H9 (cell line): ENCODE measurements around the gene DNAJB2. TPM values are rescaled to one million over a fixed set of nuclear protein-coding genes. Genes with fewer than 3 reads are reported as not detected.

ENCODE experiments used
- DNase-seq: peaks from one replicate; pipeline ENCODE4 v3.0.0-alpha.2; 2017
- H2AFZ ChIP-seq: one replicate; pipeline ENCODE4 v1.6.1; 2013; ENCODE audit warnings: mild to moderate bottlenecking, low read length, control low read depth, moderate library complexity
- H2AK5ac ChIP-seq: 2 replicates; pipeline ENCODE4 v1.6.1; 2013; ENCODE audit warnings: low read length, control low read depth, mixed read lengths; ENCODE audit not compliant: insufficient read length
- H2BK120ac ChIP-seq: one replicate; pipeline ENCODE4 v1.6.1; 2013; ENCODE audit warnings: low read depth, mild to moderate bottlenecking, low read length, control low read depth, inconsistent platforms; ENCODE audit not compliant: poor library complexity, severe bottlenecking
- H2BK12ac ChIP-seq: 2 replicates; pipeline ENCODE4 v1.6.1; 2013; ENCODE audit warnings: low read length, control low read depth, mixed read lengths, low read depth; ENCODE audit not compliant: insufficient read length
- H2BK15ac ChIP-seq: 2 replicates; pipeline ENCODE4 v1.6.1; 2013; ENCODE audit warnings: low read depth, low read length, control low read depth
- H2BK20ac ChIP-seq: one replicate; pipeline ENCODE4 v1.6.1; 2013; ENCODE audit warnings: low read depth, mild to moderate bottlenecking, low read length, control low read depth, inconsistent platforms; ENCODE audit not compliant: poor library complexity, severe bottlenecking
- H2BK5ac ChIP-seq: 2 replicates; pipeline ENCODE4 v1.6.1; 2013; ENCODE audit warnings: low read length, control low read depth, mixed read lengths; ENCODE audit not compliant: insufficient read length
- H3K14ac ChIP-seq: 2 replicates; pipeline ENCODE4 v1.6.1; 2013; ENCODE audit warnings: low read length, control low read depth; ENCODE audit not compliant: insufficient read depth
- H3K18ac ChIP-seq: 2 replicates; pipeline ENCODE4 v1.6.1; 2013; ENCODE audit warnings: low read depth, mild to moderate bottlenecking, mixed read lengths, low read length, control low read depth; ENCODE audit not compliant: insufficient read length
- H3K23ac ChIP-seq: 2 replicates; pipeline ENCODE4 v1.6.1; 2013; ENCODE audit warnings: low read length, control low read depth, mixed read lengths, low read depth; ENCODE audit not compliant: insufficient read length
- H3K23me2 ChIP-seq: 2 replicates; pipeline ENCODE4 v1.6.1; 2013; ENCODE audit warnings: low read depth, mild to moderate bottlenecking, mixed read lengths, low read length, control low read depth; ENCODE audit not compliant: insufficient read length, poor library complexity, severe bottlenecking
- H3K27ac ChIP-seq: 2 replicates; pipeline ENCODE4 v1.5.1; 2013; ENCODE audit warnings: low read length, control low read depth, mixed read lengths, low read depth; ENCODE audit not compliant: insufficient read length
- H3K27me3 ChIP-seq: 2 replicates; pipeline ENCODE4 v1.6.1; 2013; ENCODE audit warnings: low read length, control low read depth, inconsistent platforms; ENCODE audit not compliant: insufficient read depth
- H3K4ac ChIP-seq: 2 replicates; pipeline ENCODE4 v1.6.1; 2013; ENCODE audit warnings: low read depth, mild to moderate bottlenecking, control low read depth, inconsistent platforms, low read length, moderate library complexity
- H3K4me1 ChIP-seq: 2 replicates; pipeline ENCODE4 v1.6.1; 2013; ENCODE audit warnings: low read length, control low read depth, inconsistent platforms; ENCODE audit not compliant: insufficient read depth
- H3K4me2 ChIP-seq: 2 replicates; pipeline ENCODE4 v1.6.1; 2013; ENCODE audit warnings: low read length, control low read depth, mixed read lengths; ENCODE audit not compliant: insufficient read length, insufficient read depth
- H3K56ac ChIP-seq: 2 replicates; pipeline ENCODE4 v1.6.1; 2013; ENCODE audit warnings: low read depth, mild to moderate bottlenecking, mixed read lengths, low read length, control low read depth; ENCODE audit not compliant: insufficient read length
- H3K79me1 ChIP-seq: 2 replicates; pipeline ENCODE4 v1.6.1; 2013; ENCODE audit warnings: low read depth, mild to moderate bottlenecking, moderate library complexity, low read length, control low read depth, inconsistent platforms; ENCODE audit not compliant: insufficient read depth, poor library complexity, severe bottlenecking
- H3K79me2 ChIP-seq: 2 replicates; pipeline ENCODE4 v1.6.1; 2013; ENCODE audit warnings: low read length, control low read depth, inconsistent platforms; ENCODE audit not compliant: insufficient read depth
- H3K9ac ChIP-seq: 2 replicates; pipeline ENCODE4 v1.6.1; 2013; ENCODE audit warnings: low read length, control low read depth, mixed read lengths; ENCODE audit not compliant: insufficient read length; ENCODE audit errors: extremely low read depth
- H3K9me3 ChIP-seq: one replicate; pipeline ENCODE4 v1.6.1; 2013; ENCODE audit warnings: low read depth, low read length, inconsistent platforms; ENCODE audit not compliant: control insufficient read depth
- H3T11ph ChIP-seq: one replicate; pipeline ENCODE4 v1.6.1; 2013; ENCODE audit warnings: mild to moderate bottlenecking, low read length, control low read depth, inconsistent platforms
- H4K20me1 ChIP-seq: one replicate; pipeline ENCODE4 v1.6.1; 2013; ENCODE audit not compliant: control insufficient read depth, insufficient read length, insufficient read depth
- H4K5ac ChIP-seq: 2 replicates; pipeline ENCODE4 v1.6.1; 2013; ENCODE audit warnings: low read depth, mild to moderate bottlenecking, mixed read lengths, low read length, control low read depth; ENCODE audit not compliant: insufficient read length
- H4K8ac ChIP-seq: replicated peaks from 2 replicates; pipeline ENCODE4 v1.6.1; 2013; ENCODE audit warnings: low read length, control low read depth, mixed read lengths, low read depth; ENCODE audit not compliant: insufficient read length
- H4K91ac ChIP-seq: 2 replicates; pipeline ENCODE4 v1.6.1; 2013; ENCODE audit warnings: low read depth, mild to moderate bottlenecking, moderate library complexity, mixed read lengths, low read length, control low read depth; ENCODE audit not compliant: insufficient read length
- H3K27ac Mint-ChIP-seq, 3 experiments: 2 replicates in 2 of 3; 3 replicates in 1 of 3; pipeline ENCODE4 v1.8.0; 2020 to 2021; ENCODE audit warnings: mixed read lengths in 3 of 3, mild to moderate bottlenecking in 1 of 3, moderate library complexity in 1 of 3
- H3K27me3 Mint-ChIP-seq: 2 replicates; pipeline ENCODE4 v1.8.0; 2021; ENCODE audit warnings: low read depth, mild to moderate bottlenecking, moderate library complexity, mixed read lengths
- H3K36me3 Mint-ChIP-seq, 3 experiments: 2 replicates in 2 of 3; 3 replicates in 1 of 3; pipeline ENCODE4 v1.8.0; 2020 to 2021; ENCODE audit warnings: low read depth in 3 of 3, mixed read lengths in 3 of 3; ENCODE audit not compliant: insufficient read depth in 1 of 3
- H3K4me1 Mint-ChIP-seq, 2 experiments: 2 replicates each; pipeline ENCODE4 v1.8.0; 2020; ENCODE audit warnings: mixed read lengths in 2 of 2
- H3K4me3 Mint-ChIP-seq, 2 experiments: 2 replicates in 1 of 2; 3 replicates in 1 of 2; pipeline ENCODE4 v1.8.0; 2020 to 2021; ENCODE audit warnings: mild to moderate bottlenecking in 2 of 2, mixed read lengths in 2 of 2, moderate library complexity in 1 of 2
- H3K9me3 Mint-ChIP-seq, 2 experiments: 2 replicates in 1 of 2; 3 replicates in 1 of 2; pipeline ENCODE4 v1.8.0; 2020; ENCODE audit warnings: mild to moderate bottlenecking in 2 of 2, mixed read lengths in 2 of 2, moderate library complexity in 1 of 2
- CTCF ChIP-seq: fragments of 200-600 bp; sonication (generic); conservative IDR thresholded peaks from 3 replicates; pipeline ENCODE4 v1.8.0; 2021; ENCODE audit warnings: antibody characterized with exemption, mild to moderate bottlenecking
- WGBS: extraction: QIAGEN DNeasy Blood & Tissue Kit; methylation state at CpG from one replicate; pipeline ENCODE4 v1.1.7; 2013; ENCODE audit warnings: missing lambda C conversion rate, low lambda C conversion rate, mixed read lengths; ENCODE audit not compliant: insufficient read length; ENCODE audit errors: extremely low coverage; 5-methylcytosine and 5-hydroxymethylcytosine counted together
- total RNA-seq: library from RNA; stranded (reverse); gene quantifications from 2 replicates; pipeline ENCODE4 v1.2.1, GENCODE V29; 2021

DNAJB2 gene
- total RNA-seq, 1 experiment from 2014 or later = 34.1 TPM

GRCh38 chr2:219291910-219292490 lies 12.8 kb downstream of the DNAJB2 start:
- Histone ChIP-seq H3K9ac (no peak overlapping the region), H4K20me1 (no peaks in the 10 kb centered on the region), H2AK5ac (no peak overlapping the region), H2BK120ac (no peak overlapping the region), H2BK12ac (no peak overlapping the region), H3K4me1 (no peaks in the 10 kb centered on the region), H3K56ac (no peak overlapping the region), H2BK15ac (no peak overlapping the region), H2AFZ (no peak overlapping the region), H3K18ac (no peak overlapping the region), H3K79me2 (no peaks in the 10 kb centered on the region), H3K23ac (no peak overlapping the region), H3K27me3 (no peaks in the 10 kb centered on the region; the same call in 1 of the 2 replicates), H3K4me2 (no peak overlapping the region), H4K8ac (no peak overlapping the region), H2BK20ac (no peak overlapping the region), H3K79me1 (no peaks in the 10 kb centered on the region), H3K4ac (no peak overlapping the region), H3K14ac (no peak overlapping the region; the same call in 1 of the 2 replicates), H4K5ac (no peak overlapping the region), H4K91ac (no peak overlapping the region), H3K9me3 (no peaks in the 10 kb centered on the region), H3K27ac (no peak overlapping the region), H3K23me2 (peaks cover 6% of the 10 kb centered on the region), H2BK5ac (no peak overlapping the region), H3T11ph (no peak overlapping the region)
- no peak overlapping the region for H3K4me3 Mint-ChIP-seq
- peaks cover 0 to 4% (median 2%) of the 10 kb centered on the region in 3 experiments; a peak in 2 of 7 replicates for H3K36me3 Mint-ChIP-seq
- peaks cover 2 to 7% of the 10 kb centered on the region in 2 experiments; a peak in 3 of 5 replicates for H3K9me3 Mint-ChIP-seq
- H3K4me1 Mint-ChIP-seq = peaks cover 10 to 11% of the 10 kb centered on the region in 2 experiments
- no peak overlapping the region; a peak in 1 of 7 replicates for H3K27ac Mint-ChIP-seq
- H3K27me3 Mint-ChIP-seq = peaks cover 45% of the 10 kb centered on the region
- TF ChIP-seq CTCF = no peak
- no CpG with 5 or more reads among the region's 4 CpGs for WGBS
- DNase-seq = no peak
